H4 (cell line): ENCODE data around the gene KRCC1. TPM values are rescaled to one million over a fixed set of nuclear protein-coding genes. Genes with fewer than 3 reads are reported as not detected.

ENCODE experiments used
- DNase-seq: peaks from one replicate; pipeline ENCODE4 v3.0.0-alpha.2; 2015; ENCODE audit warnings: low spot score
- total RNA-seq: library from RNA; depleted of rRNA; stranded (reverse); fragments of >200 nt; shearing (Covaris generic); gene quantifications from 2 replicates; pipeline ENCODE4 v1.2.3, GENCODE V29; 2014; rRNA removed

Gene KRCC1
- total RNA-seq, result 28.3 and 35.3 TPM in 2 replicates

- DNase-seq, result peak; percentile 92
Observed at GRCh38 chr2:88055371-88056128, at the start of gene KRCC1. KRCC1 (minus strand) TSS chr2:88055783; CDS start chr2:88028563, 27,220 bp downstream.

GRCh38 chr2:88100489-88100858 lies 44.9 kb upstream of the KRCC1 start:
- no peak for DNase-seq

GRCh38 chr2:88099798-88100488 lies 44.4 kb upstream of the KRCC1 start:
- no peak for DNase-seq

DNA sequence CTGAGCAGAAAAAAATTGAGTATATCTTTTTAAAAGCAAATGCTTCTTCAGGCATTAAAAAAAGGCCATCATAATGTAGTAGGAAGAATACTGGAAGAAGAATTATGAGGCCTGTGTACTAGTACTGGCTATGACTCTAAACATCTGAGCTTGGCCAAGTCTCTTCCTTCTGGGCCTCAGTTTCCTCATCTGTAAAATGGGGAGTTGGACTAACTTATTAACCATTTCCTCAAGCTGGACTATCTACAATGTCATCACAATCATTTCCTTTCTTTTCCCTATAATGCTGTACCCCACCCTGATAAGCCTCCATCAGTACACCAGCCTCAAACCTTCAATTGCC lies 42.9 kb upstream of the KRCC1 start:
- DNase-seq, result no peak

DNA sequence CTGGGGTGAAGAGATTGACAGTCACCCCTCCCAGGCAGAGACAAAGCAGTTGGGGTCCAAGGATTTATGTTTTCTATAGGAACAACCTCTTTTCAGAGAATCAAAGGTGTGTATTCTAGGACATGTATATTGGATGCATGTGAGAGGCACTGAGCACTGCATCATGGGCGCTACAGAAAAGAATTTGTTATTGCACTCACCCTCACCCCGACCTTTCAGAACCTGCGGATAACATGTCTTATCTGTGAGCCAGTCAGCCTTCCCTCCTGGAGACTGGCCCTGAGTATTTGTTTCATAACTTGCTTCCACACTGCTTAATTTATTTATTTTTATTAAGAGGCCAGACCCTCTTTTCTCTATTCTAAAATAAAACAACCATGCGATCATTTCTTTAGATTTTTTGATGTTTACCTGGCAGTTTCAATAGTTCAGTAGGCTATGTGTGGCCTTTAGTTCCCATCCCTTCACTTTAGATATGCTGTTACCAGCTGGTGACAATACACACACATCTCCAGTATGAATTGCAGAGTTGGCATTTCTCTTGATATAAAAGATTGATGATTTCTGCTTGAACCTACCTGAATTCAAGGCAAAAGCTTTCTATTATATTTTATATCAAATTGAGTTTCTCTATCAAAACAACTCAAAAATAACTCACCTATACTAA lies 42.4 kb upstream of the KRCC1 start:
- no peak for DNase-seq

- DNase-seq, result no peak
Observed at GRCh38 chr2:88097192-88097591, 41.6 kb upstream of the KRCC1 start.

GRCh38 chr2:88096708-88097107 lies 41.1 kb upstream of the KRCC1 start:
- DNase-seq, result no peak

DNA sequence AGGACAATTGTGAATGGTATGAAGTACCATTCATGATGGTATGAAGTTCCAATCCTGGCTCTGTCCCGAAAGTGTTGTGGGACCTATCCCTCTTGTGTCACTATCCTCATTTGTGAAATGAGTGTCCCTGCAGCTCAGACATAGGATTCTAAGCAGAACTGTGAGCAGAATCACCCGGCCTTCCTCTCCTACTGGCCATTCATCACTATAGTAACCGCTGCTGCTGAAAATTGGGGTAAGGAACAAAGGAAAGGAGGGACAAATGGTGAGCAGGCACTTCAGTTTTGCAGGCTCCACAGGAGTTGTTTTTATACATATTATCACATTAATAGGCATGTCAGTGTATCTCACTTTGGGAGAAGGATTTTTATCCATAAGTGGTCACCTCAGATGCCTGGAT lies 39.4 kb upstream of the KRCC1 start:
- DNase-seq, result no peak

DNA sequence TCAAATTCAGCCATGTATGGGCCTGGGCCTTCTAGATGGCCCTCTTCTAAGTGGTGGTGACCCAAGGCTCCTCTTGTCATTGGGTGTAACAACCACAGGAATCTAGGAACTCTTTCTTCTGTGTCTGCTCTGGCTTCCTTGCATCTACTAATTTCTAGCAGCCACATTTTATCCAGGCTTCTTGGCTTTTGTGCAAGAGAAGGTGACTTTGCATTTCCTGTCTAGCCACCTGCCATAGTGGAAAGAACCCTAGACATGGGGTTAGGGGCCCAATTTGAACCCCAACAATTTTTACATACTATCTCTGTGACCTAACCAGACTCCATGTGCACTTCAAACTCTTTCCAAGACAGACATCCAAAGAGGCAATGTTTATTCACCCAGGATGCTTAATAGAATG lies 37.2 kb upstream of the KRCC1 start:
- no peak for DNase-seq

DNA sequence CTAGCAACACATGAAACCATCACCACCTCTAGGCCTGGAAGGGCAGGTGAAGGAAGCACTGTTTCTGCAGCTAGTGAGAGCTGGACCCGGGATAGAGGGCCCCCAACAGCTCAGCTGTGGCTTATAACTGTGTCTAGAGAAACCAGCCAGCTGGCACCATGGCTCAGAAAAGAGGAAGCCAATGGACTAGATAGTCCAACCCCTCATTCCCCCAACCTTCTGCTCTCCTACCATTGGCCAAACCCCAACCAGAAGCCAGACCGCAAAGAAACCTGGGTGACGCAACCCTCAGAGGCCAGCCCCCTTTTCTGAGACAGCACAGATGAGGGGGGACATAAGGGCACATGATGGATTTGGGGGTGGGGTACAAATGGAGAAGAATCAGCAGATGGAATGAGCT lies 36.4 kb upstream of the KRCC1 start:
- no peak for DNase-seq

GRCh38 chr2:88090446-88091283 lies 35.1 kb upstream of the KRCC1 start:
- no peak for DNase-seq

GRCh38 chr2:88088999-88089398 lies 33.4 kb upstream of the KRCC1 start:
- DNase-seq, result no peak

DNA sequence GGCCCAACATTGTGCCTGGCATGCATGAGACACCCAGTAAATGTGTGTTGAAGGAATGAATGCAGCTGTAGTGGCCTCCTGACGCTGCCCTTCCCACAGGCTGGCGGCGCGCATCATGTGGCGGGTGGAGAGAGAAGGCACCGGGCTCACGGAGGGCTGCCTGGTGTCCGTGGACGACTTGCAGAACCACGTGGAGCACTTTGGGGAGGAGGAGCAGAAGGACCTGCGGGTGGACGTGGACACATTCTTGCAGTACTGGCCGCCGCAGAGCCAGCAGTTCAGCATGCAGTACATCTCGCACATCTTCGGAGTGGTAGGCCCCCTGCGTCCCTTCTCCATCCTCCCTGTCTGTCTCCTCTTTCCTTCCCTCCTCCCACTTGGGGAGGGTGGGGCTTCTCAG lies 32.2 kb upstream of the KRCC1 start:
- no peak for DNase-seq

DNA sequence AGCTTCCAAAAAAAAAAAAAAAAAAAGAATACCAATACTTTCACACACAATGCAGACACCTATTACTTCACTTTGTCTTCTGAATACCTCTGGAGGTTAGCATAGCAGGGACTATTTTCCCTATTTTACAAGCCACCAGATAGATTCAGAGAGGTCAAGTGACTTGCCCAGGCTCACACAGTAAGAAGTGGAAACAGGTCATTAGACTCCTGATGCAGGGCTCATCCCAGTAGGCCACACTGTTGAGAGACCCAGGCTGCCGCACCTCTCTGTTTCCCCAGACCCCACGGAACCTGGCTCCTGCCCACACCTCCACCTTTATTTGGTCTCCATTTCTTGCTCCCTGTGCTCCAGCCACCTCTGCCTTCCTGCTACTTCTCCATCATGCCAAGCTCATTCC lies 31.5 kb upstream of the KRCC1 start:
- no peak for DNase-seq

DNA sequence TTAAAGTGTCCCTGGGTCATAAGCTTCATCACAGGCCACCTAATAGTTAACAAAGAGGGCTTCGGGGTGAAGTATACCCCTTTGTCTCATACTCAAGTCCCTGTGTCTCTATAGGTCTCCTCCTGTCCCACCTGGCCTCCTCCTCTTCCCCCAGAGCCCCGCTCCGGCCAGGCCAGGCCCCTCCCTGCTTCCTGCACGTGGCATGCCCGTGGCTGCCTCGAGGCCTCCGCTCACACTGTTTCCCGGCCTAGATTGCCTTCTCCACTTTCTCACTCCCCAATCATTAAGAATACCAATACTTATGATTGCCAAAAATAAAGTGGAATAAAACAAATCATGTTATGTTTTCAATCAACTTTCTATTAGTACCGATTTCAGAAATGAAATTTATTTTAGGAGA lies 30.8 kb upstream of the KRCC1 start:
- no peak for DNase-seq

DNA sequence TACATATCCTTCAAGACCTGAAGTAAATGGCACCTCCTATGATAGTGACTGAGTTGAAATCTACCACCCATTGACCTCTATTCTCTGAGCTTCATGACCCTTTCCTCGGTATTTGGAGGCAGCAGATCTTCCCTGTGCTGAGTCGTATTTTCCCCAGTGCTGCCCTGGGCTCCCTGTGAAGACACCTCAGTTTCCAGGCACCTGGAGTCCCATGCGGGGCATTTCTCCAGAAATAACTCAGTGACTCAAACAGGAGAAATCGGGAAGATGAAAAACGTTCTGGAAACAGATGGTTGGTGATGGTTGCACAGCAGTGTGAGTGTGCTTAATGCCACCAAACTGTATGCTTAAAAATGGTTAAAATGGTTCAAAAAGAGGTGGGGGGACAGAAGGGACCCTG lies 30.0 kb upstream of the KRCC1 start:
- no peak for DNase-seq

DNA sequence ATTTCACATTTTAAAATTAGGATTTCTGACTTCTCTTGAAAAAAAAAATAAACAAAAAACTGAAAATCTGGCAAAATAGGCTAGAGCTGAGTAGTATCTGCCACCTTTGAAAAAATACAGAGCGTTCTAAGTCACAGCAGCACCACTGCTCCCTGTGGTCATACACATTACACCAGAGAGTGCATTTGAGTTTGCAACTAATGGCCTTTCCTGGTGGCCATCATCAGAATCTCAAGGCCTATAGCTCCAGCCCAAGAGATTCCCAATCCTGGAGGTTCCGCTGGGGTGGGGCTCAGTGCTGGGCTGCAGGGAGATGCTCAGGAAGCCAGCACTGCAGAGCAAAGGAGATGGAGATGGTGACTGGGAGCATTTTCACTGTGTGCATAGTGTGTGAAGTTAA lies 29.5 kb upstream of the KRCC1 start:
- no peak for DNase-seq

DNA sequence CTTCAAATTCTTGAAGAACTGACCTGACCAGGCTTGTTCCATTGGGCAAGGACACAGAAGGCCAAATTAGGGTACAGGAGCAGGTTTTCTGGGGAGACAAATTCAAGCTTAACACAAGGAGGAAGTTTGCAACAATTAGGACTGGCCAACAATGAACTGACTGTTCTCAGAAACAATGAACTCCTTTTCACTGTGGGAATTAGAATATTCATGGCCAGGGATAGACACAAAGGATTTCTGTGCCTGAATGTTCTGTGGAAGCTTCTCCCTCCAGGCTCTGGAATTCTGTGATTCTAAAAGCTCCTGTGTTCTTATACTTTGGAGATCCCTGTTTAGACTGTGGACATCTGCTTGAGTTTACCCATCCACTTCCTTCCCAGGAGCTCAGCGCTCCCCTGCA lies 27.2 kb upstream of the KRCC1 start:
- DNase-seq, result no peak

GRCh38 chr2:88081924-88082608 lies 26.5 kb upstream of the KRCC1 start:
- no peak for DNase-seq

- no peak for DNase-seq
Observed at GRCh38 chr2:88080545-88080944, 25.0 kb upstream of the KRCC1 start.

DNA sequence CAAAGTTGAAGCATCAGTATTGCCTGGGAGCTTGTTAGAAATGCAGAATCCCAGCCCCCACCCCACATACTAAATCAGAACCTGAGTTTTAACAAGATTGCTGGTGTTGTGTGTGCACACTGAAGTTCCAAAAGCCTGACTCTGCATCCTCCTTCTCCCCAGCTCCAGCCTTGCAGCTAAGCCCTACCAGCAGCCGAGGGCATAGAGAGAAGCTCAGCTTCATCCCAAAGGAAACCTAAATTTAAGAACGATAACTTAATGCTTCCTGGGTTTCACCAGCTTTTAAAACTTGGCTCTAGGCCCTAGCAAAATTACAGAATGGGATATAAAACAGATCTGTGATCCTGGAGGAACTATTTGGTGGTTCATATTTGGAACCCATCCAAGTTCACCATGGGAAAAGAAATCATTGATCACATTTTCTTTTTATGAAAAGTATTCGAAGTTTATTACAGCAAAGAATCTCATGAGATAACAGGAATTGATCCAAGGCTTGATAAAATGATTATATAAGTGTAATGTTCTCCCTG lies 23.1 kb upstream of the KRCC1 start:
- no peak for DNase-seq
